Epithelial cell of proximal tubule (primary cell): ENCODE data around the gene MRPS10. TPM values are rescaled to one million over a fixed set of nuclear protein-coding genes. Genes with fewer than 3 reads are reported as not detected.
"Not testable (repeated sequence)": the region's sequence is repeated elsewhere in the genome, so short reads cannot be mapped to it uniquely, and the experiment has no call there.

Experiments
- DNase-seq: peaks from one replicate; pipeline ENCODE4 v3.0.0-alpha.2; 2011; ENCODE audit warnings: low read depth
- H3K4me3 ChIP-seq: 2 replicates; pipeline ENCODE4 v1.5.1; 2011; ENCODE audit warnings: low read depth, mild to moderate bottlenecking, low read length
- total RNA-seq: library from RNA; depleted of rRNA; stranded (reverse); fragments of >200 nt; gene quantifications from 2 replicates; pipeline ENCODE4 v1.2.3, GENCODE V29; 2015
- TF ChIP-seq, protein P1 (sequence below): conservative IDR thresholded peaks from 2 replicates; pipeline ENCODE4 v1.5.1; 2012; ENCODE audit warnings: low read depth, mild to moderate bottlenecking, low read length

MRPS10 gene
- total RNA-seq, 1 donor from 2014 or later = 40.3 TPM

DNA sequence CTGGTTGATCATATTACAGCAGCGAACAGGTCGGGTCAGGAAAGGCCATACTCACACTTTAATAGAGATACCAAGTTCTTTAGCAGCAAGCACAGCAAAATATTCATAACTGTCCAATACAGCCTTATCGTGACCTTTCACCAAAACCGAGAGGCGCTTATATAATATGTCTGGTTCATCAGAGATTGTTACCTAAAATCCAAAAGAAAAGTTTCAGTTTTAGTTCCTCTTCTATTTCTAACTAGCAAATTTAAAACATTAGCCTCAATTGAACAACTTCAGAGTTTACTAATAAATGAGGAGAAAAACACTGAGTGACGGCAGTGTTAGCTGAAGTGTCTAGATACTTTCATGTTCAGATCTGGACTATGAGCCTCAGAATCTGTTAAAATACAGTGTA is 5.9 kb downstream of the MRPS10 start:
- TF ChIP-seq, protein P1, sequence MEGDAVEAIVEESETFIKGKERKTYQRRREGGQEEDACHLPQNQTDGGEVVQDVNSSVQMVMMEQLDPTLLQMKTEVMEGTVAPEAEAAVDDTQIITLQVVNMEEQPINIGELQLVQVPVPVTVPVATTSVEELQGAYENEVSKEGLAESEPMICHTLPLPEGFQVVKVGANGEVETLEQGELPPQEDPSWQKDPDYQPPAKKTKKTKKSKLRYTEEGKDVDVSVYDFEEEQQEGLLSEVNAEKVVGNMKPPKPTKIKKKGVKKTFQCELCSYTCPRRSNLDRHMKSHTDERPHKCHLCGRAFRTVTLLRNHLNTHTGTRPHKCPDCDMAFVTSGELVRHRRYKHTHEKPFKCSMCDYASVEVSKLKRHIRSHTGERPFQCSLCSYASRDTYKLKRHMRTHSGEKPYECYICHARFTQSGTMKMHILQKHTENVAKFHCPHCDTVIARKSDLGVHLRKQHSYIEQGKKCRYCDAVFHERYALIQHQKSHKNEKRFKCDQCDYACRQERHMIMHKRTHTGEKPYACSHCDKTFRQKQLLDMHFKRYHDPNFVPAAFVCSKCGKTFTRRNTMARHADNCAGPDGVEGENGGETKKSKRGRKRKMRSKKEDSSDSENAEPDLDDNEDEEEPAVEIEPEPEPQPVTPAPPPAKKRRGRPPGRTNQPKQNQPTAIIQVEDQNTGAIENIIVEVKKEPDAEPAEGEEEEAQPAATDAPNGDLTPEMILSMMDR = no peak
- no peak for DNase-seq
- H3K4me3 ChIP-seq = no peak overlapping the region

DNA sequence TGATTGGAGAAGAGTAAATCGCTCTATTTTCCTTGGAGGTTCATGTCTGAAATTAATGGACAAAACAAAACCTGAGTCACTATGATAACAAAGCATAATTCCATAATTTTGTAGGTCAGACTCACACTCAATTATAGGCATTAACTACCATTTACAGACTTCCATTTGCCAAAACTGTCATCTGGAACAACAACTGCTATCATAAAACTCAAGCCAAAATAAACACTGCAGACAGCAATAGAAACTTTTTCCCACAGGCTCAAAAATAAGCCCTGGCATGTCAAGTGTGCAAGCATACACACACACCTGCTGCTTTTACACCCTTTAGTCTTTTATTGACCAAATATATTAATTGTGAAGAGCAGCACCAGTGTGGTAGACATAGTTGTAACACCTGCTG is 7.1 kb downstream of the MRPS10 start:
- no peak overlapping the region for H3K4me3 ChIP-seq
- no peak for DNase-seq
- TF ChIP-seq, protein P1 = no peak

DNA sequence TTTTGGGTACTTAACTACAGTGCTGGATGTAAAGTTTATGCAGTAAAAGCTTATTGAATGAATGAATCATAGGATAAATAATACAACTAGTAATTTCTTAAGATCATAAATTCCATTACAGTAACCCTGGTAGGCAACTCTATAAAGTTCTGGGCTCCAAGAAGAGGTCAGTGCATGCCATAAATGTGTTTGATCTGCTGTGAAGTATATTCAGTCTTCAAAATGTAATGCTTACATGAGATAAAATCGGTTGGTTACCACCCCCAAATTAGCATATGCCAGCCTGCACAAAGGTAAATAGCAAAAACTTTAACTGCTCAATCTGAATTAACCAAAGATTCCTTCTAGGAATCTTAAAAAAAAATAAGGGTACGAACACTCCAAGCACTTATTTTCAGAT is 10.1 kb downstream of the MRPS10 start:
- H3K4me3 ChIP-seq, DNase-seq: not testable (repeated sequence)

DNA sequence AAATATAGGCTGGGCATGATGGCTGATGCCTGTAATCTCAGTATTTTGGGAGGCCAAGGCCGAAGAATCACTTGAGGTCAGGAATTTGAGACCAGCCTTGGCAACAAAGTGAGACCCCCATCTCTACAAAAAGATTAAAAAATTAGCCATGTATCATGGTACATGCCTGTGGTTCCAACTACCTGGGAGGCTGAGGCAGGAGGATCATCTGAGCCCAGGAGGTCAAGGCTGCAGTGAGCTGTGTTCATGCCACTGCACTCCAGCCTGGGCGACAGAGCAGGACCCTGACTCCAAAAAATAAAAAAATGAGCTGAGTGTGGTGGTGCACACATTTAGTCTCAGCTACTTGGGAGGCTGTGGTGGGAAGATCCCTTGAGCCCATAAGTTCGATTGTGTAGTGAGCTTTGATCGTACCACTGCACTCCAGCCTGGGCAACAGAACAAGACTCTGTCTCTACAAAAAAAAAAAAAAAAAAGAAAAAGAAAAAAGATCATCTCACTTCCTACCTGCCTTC is 12.8 kb downstream of the MRPS10 start:
- H3K4me3 ChIP-seq = no peak overlapping the region
- TF ChIP-seq, protein P1 = no peak
- no peak for DNase-seq

DNA sequence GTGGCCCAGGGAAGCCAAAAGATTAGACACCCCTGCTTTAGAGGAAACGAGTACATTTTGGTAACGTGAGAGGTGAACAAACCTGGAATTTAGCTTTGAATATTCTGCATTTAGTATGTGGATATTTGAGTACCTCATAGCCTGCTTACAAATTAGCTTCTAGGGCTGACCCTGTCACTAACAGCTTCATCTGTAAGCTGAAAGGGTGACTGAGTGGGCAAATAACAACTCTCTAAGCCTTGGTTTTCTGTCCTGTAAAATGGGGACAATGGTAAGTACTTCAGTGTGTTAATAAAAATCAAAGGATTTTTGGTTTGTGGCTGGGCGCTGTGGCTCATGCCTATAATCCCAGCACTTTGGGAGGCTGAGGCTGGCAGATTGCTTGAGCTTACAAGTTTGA is 14.5 kb downstream of the MRPS10 start:
- TF ChIP-seq, protein P1 = no peak
- H3K4me3 ChIP-seq = no peak overlapping the region
- no peak for DNase-seq

DNA sequence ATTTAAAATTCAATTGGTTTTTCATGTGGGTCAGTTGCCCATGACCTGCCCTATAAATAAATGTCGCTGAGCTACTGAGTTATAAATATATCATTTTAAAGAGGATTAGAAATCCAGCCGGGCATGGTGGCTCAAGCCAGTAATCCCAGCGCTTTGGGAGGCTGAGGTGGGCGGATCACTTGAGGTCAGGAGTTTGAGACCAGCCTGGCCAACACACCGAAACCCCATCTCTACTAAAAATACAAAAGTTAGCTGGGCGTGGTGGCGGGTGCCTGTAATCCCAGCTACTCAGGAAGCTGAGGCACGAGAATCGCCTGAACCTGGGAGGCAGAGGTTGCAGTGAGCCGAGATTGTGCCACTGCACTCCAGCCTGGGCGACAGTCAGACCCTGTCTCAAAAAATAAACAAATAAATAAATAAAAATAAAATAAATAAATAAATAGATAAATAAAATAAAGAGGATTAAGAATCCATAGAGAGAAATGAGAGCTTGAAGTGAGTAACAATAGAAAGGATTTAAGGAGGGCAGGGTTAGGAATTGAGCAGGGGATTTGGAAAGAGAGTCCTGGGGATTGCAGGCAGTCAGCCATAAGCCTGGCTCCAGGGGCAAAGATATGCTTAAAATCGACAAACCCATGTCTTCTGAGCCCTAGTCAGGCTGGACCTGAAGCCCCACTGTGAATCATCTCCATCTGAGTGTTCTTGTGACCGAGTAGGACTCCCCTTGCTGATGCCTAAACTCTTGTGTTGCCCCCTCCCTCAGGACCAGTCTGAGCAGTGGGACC is 15.3 kb downstream of the MRPS10 start:
- not testable (repeated sequence) for DNase-seq, H3K4me3 ChIP-seq

DNA sequence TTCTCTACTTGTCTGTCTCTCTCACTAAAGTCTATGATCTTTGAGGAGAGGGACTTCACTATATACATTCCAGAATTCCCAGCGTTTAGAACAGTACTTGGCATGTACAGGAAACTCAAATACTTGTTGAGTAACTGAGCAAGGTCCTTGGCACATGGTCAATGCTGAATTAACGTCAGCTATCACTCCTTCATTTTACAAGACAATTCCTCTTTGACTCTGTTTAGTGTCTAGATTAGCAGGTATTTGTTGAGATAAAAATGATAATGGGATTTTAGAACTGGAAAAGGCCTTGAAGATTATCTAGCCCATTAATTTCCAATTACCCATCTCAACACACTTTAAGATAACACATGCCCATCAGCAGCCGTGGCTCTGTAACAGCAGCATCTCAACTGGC is 16.3 kb downstream of the MRPS10 start:
- DNase-seq = no peak
- TF ChIP-seq, protein P1 = no peak
- H3K4me3 ChIP-seq = no peak overlapping the region

DNA sequence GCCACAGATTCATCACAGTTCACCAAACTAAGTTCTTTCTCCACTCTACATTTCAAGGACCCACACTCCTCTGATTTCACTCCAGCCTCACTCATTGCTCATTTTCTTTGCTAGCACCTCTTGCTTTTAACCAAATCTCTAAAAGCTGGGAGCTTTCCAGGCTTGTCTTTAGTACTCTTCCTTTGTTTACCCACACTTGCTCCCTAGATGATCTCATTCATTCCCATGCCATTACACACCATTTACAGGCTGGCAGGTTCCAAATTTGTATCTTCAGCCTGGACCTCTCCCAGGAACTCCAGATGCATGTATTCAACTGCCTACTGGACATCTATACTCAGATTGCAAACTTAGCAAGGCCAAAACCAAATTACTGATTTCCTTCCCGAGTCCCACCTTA is 17.6 kb downstream of the MRPS10 start:
- DNase-seq = no peak
- TF ChIP-seq, protein P1 = no peak
- no peak overlapping the region for H3K4me3 ChIP-seq
